ENCODE results near the gene INTS11.

DNA sequence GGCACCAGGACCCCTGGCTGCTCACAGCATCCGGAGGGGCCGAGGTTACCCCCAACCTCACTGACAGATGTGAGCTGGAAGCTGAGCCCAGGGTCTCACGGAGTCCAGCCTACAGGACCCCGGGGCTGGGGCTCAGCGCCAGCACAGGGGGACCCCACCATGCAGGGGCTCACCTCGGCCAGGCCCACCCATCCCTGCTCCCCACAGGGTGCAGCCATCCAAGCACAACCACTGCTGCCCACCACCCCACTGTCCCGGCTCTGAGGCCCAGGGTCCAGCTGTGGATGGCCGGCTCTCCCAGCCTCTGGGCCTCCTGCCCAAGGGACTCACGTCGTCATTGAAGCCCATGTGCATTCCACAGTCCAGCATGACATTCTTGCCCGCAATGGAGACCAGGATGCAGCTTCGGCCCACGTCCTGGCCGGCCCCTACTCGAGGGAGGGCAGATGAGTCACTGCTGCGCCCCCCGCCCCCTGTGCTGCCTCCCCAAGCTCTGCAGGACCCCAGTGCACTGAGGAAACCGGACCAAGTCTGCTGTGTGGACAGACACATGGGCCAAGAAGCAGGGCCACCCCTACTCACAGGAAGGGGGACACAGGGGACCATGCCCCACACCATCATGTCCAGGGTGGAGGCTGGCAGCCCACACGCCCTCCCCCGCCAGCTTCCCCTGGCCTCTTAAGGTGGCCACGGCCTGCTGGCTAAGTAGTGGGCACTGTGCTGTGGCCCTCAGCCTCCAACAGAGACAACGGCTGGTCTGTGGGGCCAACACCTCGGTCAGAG, 3.6 kb downstream of the INTS11 start:
- TF ChIP-seq, protein P1, sequence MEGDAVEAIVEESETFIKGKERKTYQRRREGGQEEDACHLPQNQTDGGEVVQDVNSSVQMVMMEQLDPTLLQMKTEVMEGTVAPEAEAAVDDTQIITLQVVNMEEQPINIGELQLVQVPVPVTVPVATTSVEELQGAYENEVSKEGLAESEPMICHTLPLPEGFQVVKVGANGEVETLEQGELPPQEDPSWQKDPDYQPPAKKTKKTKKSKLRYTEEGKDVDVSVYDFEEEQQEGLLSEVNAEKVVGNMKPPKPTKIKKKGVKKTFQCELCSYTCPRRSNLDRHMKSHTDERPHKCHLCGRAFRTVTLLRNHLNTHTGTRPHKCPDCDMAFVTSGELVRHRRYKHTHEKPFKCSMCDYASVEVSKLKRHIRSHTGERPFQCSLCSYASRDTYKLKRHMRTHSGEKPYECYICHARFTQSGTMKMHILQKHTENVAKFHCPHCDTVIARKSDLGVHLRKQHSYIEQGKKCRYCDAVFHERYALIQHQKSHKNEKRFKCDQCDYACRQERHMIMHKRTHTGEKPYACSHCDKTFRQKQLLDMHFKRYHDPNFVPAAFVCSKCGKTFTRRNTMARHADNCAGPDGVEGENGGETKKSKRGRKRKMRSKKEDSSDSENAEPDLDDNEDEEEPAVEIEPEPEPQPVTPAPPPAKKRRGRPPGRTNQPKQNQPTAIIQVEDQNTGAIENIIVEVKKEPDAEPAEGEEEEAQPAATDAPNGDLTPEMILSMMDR (IDR thresholded peaks at IDR 0.05): no peak
- no peak for TF ChIP-seq POLR2A (IDR thresholded peaks at IDR 0.05)
